GM13977 (cell line): ENCODE measurements around the gene KLK8.

ENCODE experiments used
- DNase-seq: peaks from one replicate; pipeline ENCODE4 v3.0.0; 2012; ENCODE audit warnings: low spot score
- in situ Hi-C: fragments of 300-500 bp; cut with MboI; formaldehyde crosslinking; loops from one replicate; pipeline ENCODE4 v1.12.0; 2022; ENCODE audit warnings: low sequenced_read_pairs, low pct_unique_long_range_greater_than_20kb, mixed read lengths, inconsistent platforms; ENCODE audit not compliant: unreplicated experiment
- TF ChIP-seq, protein P1 (sequence below): IDR thresholded peaks from 2 replicates; pipeline ENCODE4 v1.5.1; 2012; ENCODE audit warnings: mild to moderate bottlenecking, control low read depth; ENCODE audit not compliant: insufficient read depth; ENCODE audit errors: extremely low read depth, missing control alignments

The KLK8 gene

GRCh38 chr19:51027126-51027806 lies 25.9 kb upstream of the KLK8 start:
- in situ Hi-C loops = no loop called here
- no peak for DNase-seq
- TF ChIP-seq, protein P1, sequence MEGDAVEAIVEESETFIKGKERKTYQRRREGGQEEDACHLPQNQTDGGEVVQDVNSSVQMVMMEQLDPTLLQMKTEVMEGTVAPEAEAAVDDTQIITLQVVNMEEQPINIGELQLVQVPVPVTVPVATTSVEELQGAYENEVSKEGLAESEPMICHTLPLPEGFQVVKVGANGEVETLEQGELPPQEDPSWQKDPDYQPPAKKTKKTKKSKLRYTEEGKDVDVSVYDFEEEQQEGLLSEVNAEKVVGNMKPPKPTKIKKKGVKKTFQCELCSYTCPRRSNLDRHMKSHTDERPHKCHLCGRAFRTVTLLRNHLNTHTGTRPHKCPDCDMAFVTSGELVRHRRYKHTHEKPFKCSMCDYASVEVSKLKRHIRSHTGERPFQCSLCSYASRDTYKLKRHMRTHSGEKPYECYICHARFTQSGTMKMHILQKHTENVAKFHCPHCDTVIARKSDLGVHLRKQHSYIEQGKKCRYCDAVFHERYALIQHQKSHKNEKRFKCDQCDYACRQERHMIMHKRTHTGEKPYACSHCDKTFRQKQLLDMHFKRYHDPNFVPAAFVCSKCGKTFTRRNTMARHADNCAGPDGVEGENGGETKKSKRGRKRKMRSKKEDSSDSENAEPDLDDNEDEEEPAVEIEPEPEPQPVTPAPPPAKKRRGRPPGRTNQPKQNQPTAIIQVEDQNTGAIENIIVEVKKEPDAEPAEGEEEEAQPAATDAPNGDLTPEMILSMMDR = no peak

GRCh38 chr19:51026554-51026831 lies 25.1 kb upstream of the KLK8 start, which contains the start of gene KLK11:
Gene KLK11 (minus strand): TSS chr19:51026616. CDS start chr19:51025631, 985 bp downstream.
- TF ChIP-seq, protein P1 = no peak
- DNase-seq = no peak
- in situ Hi-C loops = no loop called here

DNA sequence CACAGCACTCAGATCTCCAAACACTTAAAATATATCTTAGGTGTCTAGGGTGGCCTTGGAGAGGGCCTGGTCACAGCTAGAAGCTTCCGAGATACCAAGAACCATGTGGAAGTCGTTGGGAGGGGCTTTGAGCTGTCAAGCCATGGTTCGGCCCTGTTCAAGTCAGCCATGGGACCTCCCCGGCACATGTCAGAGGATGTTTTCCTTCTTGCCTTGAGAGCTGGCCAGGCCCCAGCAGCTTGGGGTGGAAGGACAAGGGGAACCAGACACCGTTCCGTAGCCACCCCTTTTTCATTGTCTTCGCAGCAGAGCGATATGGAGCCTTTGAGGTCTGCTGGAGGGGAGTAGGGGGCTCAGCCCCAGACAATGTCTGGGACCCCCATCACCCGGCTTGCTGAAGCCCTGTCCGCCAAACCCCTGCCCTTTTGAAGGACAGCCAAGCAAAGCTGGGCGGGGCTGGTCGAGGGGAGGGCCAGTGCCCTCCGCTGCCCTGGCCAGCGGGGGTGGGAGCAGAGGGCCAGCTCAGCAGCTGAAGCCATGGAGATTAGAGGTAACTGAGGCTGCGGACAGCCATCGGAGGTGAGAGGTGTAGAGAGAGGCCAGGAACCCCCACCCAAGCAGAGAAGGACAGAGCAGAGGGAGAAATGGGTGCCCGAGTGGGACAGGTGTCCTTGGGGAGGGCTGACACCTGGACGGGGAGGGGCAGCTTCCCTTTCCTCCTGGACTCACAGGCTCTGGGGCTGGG lies 24.6 kb upstream of the KLK8 start:
- in situ Hi-C loops = no loop called here
- no peak for DNase-seq
- TF ChIP-seq, protein P1 = no peak

GRCh38 chr19:51025401-51025800 lies 24.0 kb upstream of the KLK8 start:
- TF ChIP-seq, protein P1 = no peak
- in situ Hi-C loops = no loop called here
- no peak for DNase-seq

DNA sequence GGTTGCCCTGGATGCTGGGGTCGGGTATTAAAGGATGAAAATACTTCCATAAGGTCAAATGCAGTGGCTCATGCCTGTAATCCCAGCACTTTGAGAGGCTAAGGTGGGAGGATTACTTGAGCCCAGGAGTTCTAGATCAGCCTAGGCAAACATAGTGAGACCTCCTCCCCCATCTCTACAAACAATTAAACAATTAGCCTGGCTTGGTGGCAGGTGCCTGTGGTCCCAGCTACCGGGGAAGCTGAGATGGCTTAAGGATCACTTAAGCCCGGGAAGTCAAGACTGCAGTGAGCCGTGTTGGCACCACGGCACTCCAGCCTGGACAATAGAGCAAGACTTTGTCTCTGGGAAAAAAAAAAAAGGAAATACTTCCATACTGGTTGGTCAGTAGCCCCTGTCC lies 23.5 kb upstream of the KLK8 start:
- in situ Hi-C loops = no loop called here
- DNase-seq = no peak
- TF ChIP-seq, protein P1 = no peak

- DNase-seq = no peak
- in situ Hi-C loops = no loop called here
- TF ChIP-seq, protein P1 = no peak
Observed at GRCh38 chr19:51023946-51024345, 22.5 kb upstream of the KLK8 start.
